ENCODE results near the gene ATP8A2.

Gene ATP8A2

DNA sequence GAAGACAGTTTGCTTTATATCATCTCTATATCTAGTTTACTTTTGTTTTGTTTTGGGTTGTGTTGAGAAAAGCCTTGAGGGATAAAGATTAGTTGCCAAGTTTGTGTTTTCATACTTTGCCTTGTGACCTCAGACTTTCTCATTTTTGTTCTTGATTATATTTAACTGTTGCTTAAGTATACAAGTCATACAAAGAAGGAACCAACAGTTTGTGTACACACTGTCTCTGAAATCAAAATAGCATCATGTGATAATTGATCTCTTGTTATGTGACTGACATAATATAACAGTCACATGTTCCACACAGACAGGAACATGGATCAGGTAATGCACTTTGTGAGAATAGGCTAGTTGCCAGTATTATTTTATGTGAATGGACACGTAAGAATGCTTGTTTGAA lies 609.3 kb downstream of the ATP8A2 start:
- Histone ChIP-seq H3K4me1 (ENCODE audit: control insufficient read depth in 2 of 2, insufficient read depth in 2 of 2, low read length in 2 of 2) (no peaks in the 10 kb centered on the region), H3K4me3 (ENCODE audit: low read length in 2 of 2) (no peak overlapping the region), H3K36me3 (ENCODE audit: control insufficient read depth in 2 of 2, insufficient read depth in 2 of 2, low read length in 2 of 2) (no peaks in the 10 kb centered on the region), H3K27ac (ENCODE audit: low read depth in 2 of 2, low read length in 2 of 2) (no peak overlapping the region), H3K9ac (ENCODE audit: low read depth in 1 of 2, low read length in 2 of 2) (no peak overlapping the region), H3K27me3 (ENCODE audit: control insufficient read depth in 2 of 2, insufficient read depth in 2 of 2, low read length in 2 of 2) (no peaks in the 10 kb centered on the region), H3K9me3 (ENCODE audit: control insufficient read depth in 2 of 2, low read length in 2 of 2) (no peaks in the 10 kb centered on the region)

DNA sequence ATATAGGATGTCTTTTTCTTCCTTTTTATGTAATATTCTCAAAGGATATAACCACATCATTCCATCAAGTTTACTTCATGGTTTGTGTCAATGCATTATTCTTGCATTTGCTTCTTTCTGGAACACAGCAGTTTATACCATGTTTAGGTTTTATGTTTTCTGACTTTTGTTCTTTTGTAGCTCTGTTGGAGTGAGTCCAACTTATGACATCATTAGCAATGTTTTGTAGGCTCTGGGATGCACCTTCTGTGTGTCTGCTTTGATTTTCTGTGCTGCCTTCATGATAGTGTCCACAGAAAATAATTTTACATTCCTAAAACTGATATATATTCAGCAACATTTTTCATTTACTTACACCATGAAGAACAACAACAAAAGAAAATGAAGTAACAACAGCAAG lies 611.1 kb downstream of the ATP8A2 start:
- H3K9ac ChIP-seq (ENCODE audit: low read depth in 1 of 2, low read length in 2 of 2): no peak overlapping the region

DNA sequence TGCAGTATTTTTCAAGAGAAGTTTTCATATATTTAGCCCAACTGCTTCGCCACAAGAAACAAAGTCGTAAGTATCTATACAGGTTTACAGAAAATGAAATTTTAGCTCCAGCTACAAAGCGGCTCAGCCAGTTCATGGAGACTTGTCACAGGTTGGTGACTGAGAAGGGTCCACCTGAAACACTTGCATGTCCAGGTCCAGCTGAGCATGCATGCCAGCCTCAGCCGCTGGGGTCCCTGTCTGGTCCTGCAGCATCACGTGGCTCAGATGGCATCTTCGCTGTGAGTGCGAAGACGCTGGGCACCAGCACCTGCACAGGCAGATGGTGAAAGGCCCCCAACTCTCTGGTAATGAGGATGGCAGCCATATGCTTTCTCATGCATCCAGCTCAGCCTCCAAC lies 616.2 kb downstream of the ATP8A2 start:
- Histone ChIP-seq H3K27me3 (ENCODE audit: control insufficient read depth in 2 of 2, insufficient read depth in 2 of 2, low read length in 2 of 2) (no peaks in the 10 kb centered on the region), H3K9me3 (ENCODE audit: control insufficient read depth in 2 of 2, low read length in 2 of 2) (no peaks in the 10 kb centered on the region), H3K9ac (ENCODE audit: low read depth in 1 of 2, low read length in 2 of 2) (no peak overlapping the region), H3K4me1 (ENCODE audit: control insufficient read depth in 2 of 2, insufficient read depth in 2 of 2, low read length in 2 of 2) (no peaks in the 10 kb centered on the region), H3K36me3 (ENCODE audit: control insufficient read depth in 2 of 2, insufficient read depth in 2 of 2, low read length in 2 of 2) (no peaks in the 10 kb centered on the region), H3K27ac (ENCODE audit: low read depth in 2 of 2, low read length in 2 of 2) (no peak overlapping the region), H3K4me3 (ENCODE audit: low read length in 2 of 2) (no peak overlapping the region)

More for the DNA sequence above, 611.1 kb downstream of the ATP8A2 start:
- Histone ChIP-seq H3K9me3 (ENCODE audit: control insufficient read depth in 2 of 2, low read length in 2 of 2) (no peaks in the 10 kb centered on the region), H3K27ac (ENCODE audit: low read depth in 2 of 2, low read length in 2 of 2) (no peak overlapping the region), H3K36me3 (ENCODE audit: control insufficient read depth in 2 of 2, insufficient read depth in 2 of 2, low read length in 2 of 2) (no peaks in the 10 kb centered on the region), H3K4me1 (ENCODE audit: control insufficient read depth in 2 of 2, insufficient read depth in 2 of 2, low read length in 2 of 2) (no peaks in the 10 kb centered on the region), H3K27me3 (ENCODE audit: control insufficient read depth in 2 of 2, insufficient read depth in 2 of 2, low read length in 2 of 2) (no peaks in the 10 kb centered on the region), H3K4me3 (ENCODE audit: low read length in 2 of 2) (no peak overlapping the region)

DNA sequence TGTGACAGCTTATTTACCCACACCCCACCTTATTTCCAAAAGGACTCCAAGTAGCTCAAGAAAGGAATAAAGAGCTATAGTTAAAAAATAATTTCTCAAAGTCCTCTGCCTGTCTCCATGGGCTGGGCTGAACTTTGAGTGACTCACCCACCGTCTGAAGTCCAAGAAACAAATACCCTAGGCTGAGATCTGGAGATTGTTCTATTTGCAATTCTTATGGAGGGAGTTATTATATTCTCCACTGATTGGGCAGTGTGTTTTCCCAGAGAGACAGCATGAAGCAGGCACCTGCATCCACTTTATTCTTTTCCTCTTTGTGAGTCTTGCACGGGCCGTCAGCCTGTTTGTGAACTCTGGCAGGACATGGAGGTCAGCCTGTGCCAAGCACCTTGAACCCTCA lies 616.9 kb downstream of the ATP8A2 start:
- Histone ChIP-seq H3K9me3 (ENCODE audit: control insufficient read depth in 2 of 2, low read length in 2 of 2) (peaks cover 0 to under 1% of the 10 kb centered on the region in 2 donors), H3K4me1 (ENCODE audit: control insufficient read depth in 2 of 2, insufficient read depth in 2 of 2, low read length in 2 of 2) (no peaks in the 10 kb centered on the region), H3K4me3 (ENCODE audit: low read length in 2 of 2) (no peak overlapping the region), H3K9ac (ENCODE audit: low read depth in 1 of 2, low read length in 2 of 2) (no peak overlapping the region), H3K36me3 (ENCODE audit: control insufficient read depth in 2 of 2, insufficient read depth in 2 of 2, low read length in 2 of 2) (no peaks in the 10 kb centered on the region), H3K27ac (ENCODE audit: low read depth in 2 of 2, low read length in 2 of 2) (no peak overlapping the region), H3K27me3 (ENCODE audit: control insufficient read depth in 2 of 2, insufficient read depth in 2 of 2, low read length in 2 of 2) (no peaks in the 10 kb centered on the region)

DNA sequence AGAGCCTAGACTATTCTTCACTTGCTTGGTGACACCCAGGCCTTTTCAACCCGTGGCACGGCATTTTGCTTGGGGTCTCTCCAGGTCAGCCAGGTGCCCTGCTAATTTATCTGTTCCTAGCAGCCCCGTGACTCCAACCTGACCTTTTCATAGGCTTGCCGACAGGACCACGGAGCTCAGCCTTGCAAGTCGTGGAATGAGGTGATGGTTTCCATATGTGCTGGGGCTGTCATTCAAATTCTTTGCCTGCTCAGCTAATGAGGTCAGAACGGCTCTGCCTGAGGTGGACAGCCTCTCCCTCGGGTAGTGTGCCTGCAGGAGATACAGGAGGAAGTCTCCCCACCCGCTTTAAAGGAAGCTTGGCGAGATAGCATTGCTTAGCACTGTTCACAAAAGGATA lies 619.0 kb downstream of the ATP8A2 start:
- Histone ChIP-seq H3K4me1 (ENCODE audit: control insufficient read depth in 2 of 2, insufficient read depth in 2 of 2, low read length in 2 of 2) (no peaks in the 10 kb centered on the region), H3K27ac (ENCODE audit: low read depth in 2 of 2, low read length in 2 of 2) (no peak overlapping the region), H3K9me3 (ENCODE audit: control insufficient read depth in 2 of 2, low read length in 2 of 2) (peaks cover 0 to 3% of the 10 kb centered on the region in 2 donors), H3K36me3 (ENCODE audit: control insufficient read depth in 2 of 2, insufficient read depth in 2 of 2, low read length in 2 of 2) (no peaks in the 10 kb centered on the region), H3K27me3 (ENCODE audit: control insufficient read depth in 2 of 2, insufficient read depth in 2 of 2, low read length in 2 of 2) (no peaks in the 10 kb centered on the region), H3K4me3 (ENCODE audit: low read length in 2 of 2) (no peak overlapping the region), H3K9ac (ENCODE audit: low read depth in 1 of 2, low read length in 2 of 2) (no peak overlapping the region)

DNA sequence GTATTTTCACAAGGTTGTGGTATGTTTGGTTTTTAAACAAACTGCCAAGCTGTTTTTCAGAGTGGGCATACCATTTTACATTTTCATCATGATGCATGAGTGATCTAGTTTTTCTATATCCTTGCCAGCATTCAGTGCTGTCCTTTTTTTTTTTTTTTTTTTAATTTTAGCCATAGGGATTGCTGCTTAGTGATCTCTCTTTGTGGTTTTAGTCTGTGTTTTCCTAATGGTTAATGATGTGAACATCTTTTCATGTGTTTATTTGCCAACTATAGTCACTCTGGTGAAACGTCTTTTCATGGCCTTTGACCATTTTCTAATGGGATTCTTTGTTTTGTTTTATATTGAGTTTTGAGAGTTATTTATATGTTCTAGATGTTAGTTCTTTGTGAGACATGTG lies 620.3 kb downstream of the ATP8A2 start:
- H3K4me1 ChIP-seq (ENCODE audit: control insufficient read depth in 2 of 2, insufficient read depth in 2 of 2, low read length in 2 of 2): no peaks in the 10 kb centered on the region
- no peaks in the 10 kb centered on the region for H3K36me3 ChIP-seq (ENCODE audit: control insufficient read depth in 2 of 2, insufficient read depth in 2 of 2, low read length in 2 of 2)
- peaks cover 0 to 3% of the 10 kb centered on the region in 2 donors for H3K9me3 ChIP-seq (ENCODE audit: control insufficient read depth in 2 of 2, low read length in 2 of 2)
- no peak overlapping the region for H3K4me3 ChIP-seq (ENCODE audit: low read length in 2 of 2)
- H3K27me3 ChIP-seq (ENCODE audit: control insufficient read depth in 2 of 2, insufficient read depth in 2 of 2, low read length in 2 of 2): no peaks in the 10 kb centered on the region
- no peak overlapping the region for H3K9ac ChIP-seq (ENCODE audit: low read depth in 1 of 2, low read length in 2 of 2)
- no peak overlapping the region for H3K27ac ChIP-seq (ENCODE audit: low read depth in 2 of 2, low read length in 2 of 2)

DNA sequence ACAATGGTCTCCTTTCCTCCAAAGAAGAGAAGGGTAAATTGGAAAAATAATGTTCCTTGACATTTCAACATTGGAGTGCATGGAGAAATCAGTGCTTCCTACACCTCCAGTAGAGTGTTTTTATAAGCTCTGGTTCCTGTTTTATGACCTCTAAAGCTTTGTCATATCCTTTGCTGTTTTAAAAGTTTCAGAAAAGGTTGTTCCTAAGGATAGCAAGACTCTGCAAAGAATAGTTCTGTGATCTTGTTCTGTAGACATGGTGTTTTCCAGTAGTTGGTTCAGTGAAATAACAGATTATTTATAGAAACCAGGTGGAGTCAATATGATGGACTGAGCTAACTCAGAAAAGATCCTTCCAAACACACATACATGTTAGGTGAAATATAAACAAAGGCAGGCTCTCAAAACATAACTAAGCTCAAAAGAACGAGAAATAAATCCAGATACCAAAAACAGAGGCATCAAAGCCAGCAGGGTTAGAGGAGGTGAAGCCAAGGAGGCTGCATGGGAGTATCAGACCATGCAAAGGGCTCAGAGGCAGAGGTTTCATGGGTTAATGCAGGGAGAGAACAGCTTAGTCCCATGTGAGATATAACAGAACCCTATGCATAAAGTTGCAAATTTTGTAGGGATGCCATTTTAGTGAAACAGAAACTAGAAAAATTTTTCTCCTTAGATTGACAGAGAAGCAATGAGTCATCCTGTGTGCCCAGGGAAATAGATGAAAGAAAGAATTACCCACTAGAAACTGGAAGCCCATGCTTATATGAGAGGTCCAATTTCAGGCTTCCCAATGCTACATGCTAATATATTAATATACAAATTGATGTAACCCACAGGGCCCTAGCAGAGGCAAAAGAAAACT lies 635.7 kb downstream of the ATP8A2 start:
- Histone ChIP-seq H3K27me3 (ENCODE audit: control insufficient read depth in 2 of 2, insufficient read depth in 2 of 2, low read length in 2 of 2) (no peaks in the 10 kb centered on the region), H3K36me3 (ENCODE audit: control insufficient read depth in 2 of 2, insufficient read depth in 2 of 2, low read length in 2 of 2) (no peaks in the 10 kb centered on the region), H3K27ac (ENCODE audit: low read depth in 2 of 2, low read length in 2 of 2) (no peak overlapping the region), H3K4me3 (ENCODE audit: low read length in 2 of 2) (no peak overlapping the region), H3K9ac (ENCODE audit: low read depth in 1 of 2, low read length in 2 of 2) (no peak overlapping the region), H3K9me3 (ENCODE audit: control insufficient read depth in 2 of 2, low read length in 2 of 2) (no peaks in the 10 kb centered on the region), H3K4me1 (ENCODE audit: control insufficient read depth in 2 of 2, insufficient read depth in 2 of 2, low read length in 2 of 2) (no peaks in the 10 kb centered on the region)

DNA sequence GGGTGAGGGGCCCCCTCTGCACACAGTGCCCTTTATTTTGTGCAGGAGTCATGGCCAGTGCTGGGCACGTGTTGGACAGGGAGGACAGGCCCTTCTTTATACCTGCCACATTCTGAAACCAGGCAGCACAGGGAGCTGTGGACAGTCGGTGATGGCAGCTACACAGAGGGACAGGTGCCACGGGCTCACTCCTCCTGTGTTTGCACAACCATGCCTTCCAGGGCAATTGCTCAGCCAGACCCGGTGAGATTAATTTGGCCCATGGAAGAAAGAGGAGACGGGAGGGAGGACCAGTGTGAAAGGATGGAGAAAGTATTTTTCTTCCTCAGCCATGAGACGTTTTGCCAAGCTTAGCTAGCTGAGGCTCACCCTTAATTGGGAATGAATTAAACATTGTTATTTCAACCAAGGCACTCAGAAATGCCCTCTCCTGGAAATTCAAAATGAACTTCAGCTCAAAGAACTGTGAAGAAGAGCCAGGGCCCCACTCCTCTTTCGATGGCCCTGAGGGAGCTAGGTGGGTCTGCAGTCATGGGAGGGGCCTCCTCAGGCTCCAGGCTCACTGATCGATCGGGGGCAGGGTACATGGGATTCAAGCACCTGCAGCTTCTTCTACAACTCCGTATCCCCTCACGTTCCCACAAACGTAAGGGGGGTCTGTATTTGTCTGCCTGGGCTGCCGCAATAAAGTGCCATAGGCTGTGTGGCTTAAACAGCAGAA lies 638.9 kb downstream of the ATP8A2 start:
- Histone ChIP-seq H3K4me1 (ENCODE audit: control insufficient read depth in 2 of 2, insufficient read depth in 2 of 2, low read length in 2 of 2) (no peaks in the 10 kb centered on the region), H3K36me3 (ENCODE audit: control insufficient read depth in 2 of 2, insufficient read depth in 2 of 2, low read length in 2 of 2) (no peaks in the 10 kb centered on the region), H3K9ac (ENCODE audit: low read depth in 1 of 2, low read length in 2 of 2) (no peak overlapping the region), H3K27ac (ENCODE audit: low read depth in 2 of 2, low read length in 2 of 2) (no peak overlapping the region), H3K4me3 (ENCODE audit: low read length in 2 of 2) (no peak overlapping the region), H3K9me3 (ENCODE audit: control insufficient read depth in 2 of 2, low read length in 2 of 2) (no peaks in the 10 kb centered on the region), H3K27me3 (ENCODE audit: control insufficient read depth in 2 of 2, insufficient read depth in 2 of 2, low read length in 2 of 2) (no peaks in the 10 kb centered on the region)

DNA sequence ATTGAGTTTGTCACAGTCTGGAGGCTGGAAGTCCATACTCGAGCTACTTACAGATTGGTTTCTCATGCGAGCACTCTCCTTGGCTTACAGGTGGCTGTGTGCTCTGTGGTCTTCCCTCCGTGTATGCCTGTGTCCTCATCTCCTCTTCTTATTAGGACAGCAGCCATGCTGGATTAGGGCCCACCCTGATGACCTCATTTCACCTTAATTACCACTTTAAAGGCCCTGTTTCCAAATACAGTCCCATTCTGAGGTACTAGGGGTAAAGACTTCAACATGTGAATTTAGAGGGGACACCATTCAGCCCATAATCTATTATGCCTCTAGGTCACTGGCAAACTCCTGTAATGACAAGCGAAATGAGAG lies 639.4 kb downstream of the ATP8A2 start:
- no peaks in the 10 kb centered on the region for H3K9me3 ChIP-seq (ENCODE audit: control insufficient read depth in 2 of 2, low read length in 2 of 2)
- no peaks in the 10 kb centered on the region for H3K4me1 ChIP-seq (ENCODE audit: control insufficient read depth in 2 of 2, insufficient read depth in 2 of 2, low read length in 2 of 2)
- H3K27ac ChIP-seq (ENCODE audit: low read depth in 2 of 2, low read length in 2 of 2): no peak overlapping the region
- no peaks in the 10 kb centered on the region for H3K36me3 ChIP-seq (ENCODE audit: control insufficient read depth in 2 of 2, insufficient read depth in 2 of 2, low read length in 2 of 2)
- peaks cover 0 to 1% of the 10 kb centered on the region in 2 donors for H3K27me3 ChIP-seq (ENCODE audit: control insufficient read depth in 2 of 2, insufficient read depth in 2 of 2, low read length in 2 of 2)
- no peak overlapping the region for H3K4me3 ChIP-seq (ENCODE audit: low read length in 2 of 2)
- H3K9ac ChIP-seq (ENCODE audit: low read depth in 1 of 2, low read length in 2 of 2): no peak overlapping the region

DNA sequence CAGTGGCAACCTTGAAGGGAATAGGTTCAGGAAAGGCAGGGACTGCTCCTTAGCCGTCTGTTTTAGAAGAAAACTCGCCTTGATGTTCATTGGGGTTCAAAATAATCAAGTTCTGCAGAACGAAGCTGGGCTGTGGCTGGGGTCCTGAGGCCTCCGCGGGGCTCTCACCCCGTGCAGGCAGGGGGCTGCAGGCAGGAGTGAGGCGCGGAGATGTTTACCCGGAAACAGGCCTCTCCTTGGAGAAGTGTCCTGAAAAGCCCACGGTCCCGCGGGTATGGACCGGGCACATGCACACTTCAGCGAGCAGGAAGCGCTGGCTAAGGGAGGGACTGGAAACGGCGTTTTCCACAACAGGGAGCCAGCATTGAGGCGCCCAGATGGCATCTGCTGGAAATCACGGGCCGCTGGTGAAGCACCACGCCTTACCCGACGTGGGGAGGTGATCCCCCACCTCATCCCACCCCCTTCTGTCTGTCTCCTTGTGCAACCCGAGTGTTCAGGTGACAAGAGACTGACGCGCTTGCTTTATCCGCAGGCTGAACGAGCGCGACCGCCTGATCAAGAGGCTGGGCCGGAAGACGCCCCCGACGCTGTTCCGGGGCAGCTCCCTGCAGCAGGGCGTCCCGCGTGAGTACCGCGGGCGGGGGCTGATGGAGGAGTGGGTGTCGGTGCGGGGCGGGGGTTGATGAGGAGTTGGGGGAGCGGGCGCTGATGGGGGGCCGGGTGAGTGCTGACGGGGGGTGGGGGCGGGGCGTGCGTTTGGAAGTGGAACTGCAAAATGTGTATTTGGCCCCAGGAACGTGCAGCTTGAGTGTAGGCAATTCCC lies 640.4 kb downstream of the ATP8A2 start:
- H3K36me3 ChIP-seq (ENCODE audit: control insufficient read depth in 2 of 2, insufficient read depth in 2 of 2, low read length in 2 of 2): no peaks in the 10 kb centered on the region
- H3K4me3 ChIP-seq (ENCODE audit: low read length in 2 of 2): peak overlapping the region; percentile 2 to 62
- H3K9ac ChIP-seq (ENCODE audit: low read depth in 1 of 2, low read length in 2 of 2): no peak overlapping the region
- peaks cover 0 to 2% of the 10 kb centered on the region in 2 donors for H3K27me3 ChIP-seq (ENCODE audit: control insufficient read depth in 2 of 2, insufficient read depth in 2 of 2, low read length in 2 of 2)
- no peak overlapping the region for H3K27ac ChIP-seq (ENCODE audit: low read depth in 2 of 2, low read length in 2 of 2)
- H3K9me3 ChIP-seq (ENCODE audit: control insufficient read depth in 2 of 2, low read length in 2 of 2): no peaks in the 10 kb centered on the region
- H3K4me1 ChIP-seq (ENCODE audit: control insufficient read depth in 2 of 2, insufficient read depth in 2 of 2, low read length in 2 of 2): no peaks in the 10 kb centered on the region

Data from mucosa of rectum (tissue), 2 donors.